Measurements from ENCODE around the gene CAMK2N1. TPM values are rescaled to one million over a fixed set of nuclear protein-coding genes. Genes with fewer than 3 reads are reported as not detected.

The CAMK2N1 gene
- total and polyA plus RNA-seq, 2 of the 13 experiments (the other 11 are each of a cell fraction or from before 2014, with no cell fraction given) = 38.0 to 38.6 TPM

DNA sequence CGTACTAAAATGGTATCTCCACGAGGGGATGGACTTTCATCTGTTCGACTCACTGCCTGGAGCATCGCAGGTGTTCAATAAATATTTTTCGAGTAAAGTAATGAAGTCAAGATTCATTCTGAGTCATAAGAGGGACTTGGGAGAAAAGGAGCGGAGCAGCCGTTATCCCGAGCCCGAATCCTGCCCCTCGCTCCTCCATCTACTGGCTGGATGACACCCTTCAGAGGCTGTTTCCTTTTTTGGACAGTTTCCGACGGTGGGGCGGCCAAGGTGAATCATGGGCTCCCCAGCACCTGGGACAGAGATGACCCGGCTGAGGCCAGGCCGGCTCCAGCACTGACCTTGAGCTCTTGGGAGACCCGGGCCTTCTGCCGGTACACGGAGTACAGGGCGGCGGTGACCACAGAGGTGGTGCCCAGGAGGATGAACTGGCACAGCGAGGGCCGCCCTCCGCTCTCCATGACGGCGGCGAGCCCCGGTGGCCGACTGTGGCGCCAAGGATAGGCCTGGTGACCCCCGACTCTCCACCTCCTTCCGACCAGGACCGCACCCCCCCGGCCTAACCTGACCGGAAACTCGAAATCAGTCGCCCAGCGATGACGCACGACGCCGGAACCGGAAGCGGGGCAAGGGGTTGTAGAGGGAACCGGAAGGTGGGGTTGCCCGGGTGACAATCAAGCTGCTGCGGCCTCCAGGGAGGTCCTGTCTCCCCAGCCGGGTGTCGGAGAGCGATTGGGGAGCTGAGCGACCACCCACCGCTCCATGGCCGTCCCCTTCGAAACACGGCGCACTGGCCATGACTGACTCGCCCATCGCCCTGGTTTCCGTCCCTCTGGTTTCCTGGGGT lies 21.8 kb upstream of the CAMK2N1 start, which contains the start of gene MUL1 (continued):
- TF ChIP-seq ZNF550 (CRISPR knock-in tag; IDR thresholded peaks at IDR 0.05; ENCODE audit: borderline replicate concordance) (peak; percentile 51; the same call in 1 of the 2 replicates), SAFB2 (CRISPR knock-in tag; IDR thresholded peaks at IDR 0.05; ENCODE audit: borderline replicate concordance, low read depth) (peak; percentile 84; the same call in 1 of the 2 replicates), MEIS2 (CRISPR knock-in tag; IDR thresholded peaks at IDR 0.05) (peak; percentile 90), SRF (IDR thresholded peaks at IDR 0.05; ENCODE audit: low read depth, low read length) (peak; percentile 95), YY1 (IDR thresholded peaks at IDR 0.05; ENCODE audit: insufficient read depth, insufficient replicate concordance, low read depth, low read length) (peak; percentile 12), HNF4A (CRISPR knock-in tag; IDR thresholded peaks at IDR 0.05) (peak; percentile 7; the same call in 1 of the 2 replicates), ELF4 (CRISPR knock-in tag; IDR thresholded peaks at IDR 0.05; ENCODE audit: borderline replicate concordance) (peak; percentile 92)
- TF ChIP-seq, protein P1, sequence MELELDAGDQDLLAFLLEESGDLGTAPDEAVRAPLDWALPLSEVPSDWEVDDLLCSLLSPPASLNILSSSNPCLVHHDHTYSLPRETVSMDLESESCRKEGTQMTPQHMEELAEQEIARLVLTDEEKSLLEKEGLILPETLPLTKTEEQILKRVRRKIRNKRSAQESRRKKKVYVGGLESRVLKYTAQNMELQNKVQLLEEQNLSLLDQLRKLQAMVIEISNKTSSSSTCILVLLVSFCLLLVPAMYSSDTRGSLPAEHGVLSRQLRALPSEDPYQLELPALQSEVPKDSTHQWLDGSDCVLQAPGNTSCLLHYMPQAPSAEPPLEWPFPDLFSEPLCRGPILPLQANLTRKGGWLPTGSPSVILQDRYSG (CRISPR knock-in tag; IDR thresholded peaks at IDR 0.05) = 0 out of 2 replicates have a peak, but pooled peaks have one; percentile 81
- TF ChIP-seq, protein P2, sequence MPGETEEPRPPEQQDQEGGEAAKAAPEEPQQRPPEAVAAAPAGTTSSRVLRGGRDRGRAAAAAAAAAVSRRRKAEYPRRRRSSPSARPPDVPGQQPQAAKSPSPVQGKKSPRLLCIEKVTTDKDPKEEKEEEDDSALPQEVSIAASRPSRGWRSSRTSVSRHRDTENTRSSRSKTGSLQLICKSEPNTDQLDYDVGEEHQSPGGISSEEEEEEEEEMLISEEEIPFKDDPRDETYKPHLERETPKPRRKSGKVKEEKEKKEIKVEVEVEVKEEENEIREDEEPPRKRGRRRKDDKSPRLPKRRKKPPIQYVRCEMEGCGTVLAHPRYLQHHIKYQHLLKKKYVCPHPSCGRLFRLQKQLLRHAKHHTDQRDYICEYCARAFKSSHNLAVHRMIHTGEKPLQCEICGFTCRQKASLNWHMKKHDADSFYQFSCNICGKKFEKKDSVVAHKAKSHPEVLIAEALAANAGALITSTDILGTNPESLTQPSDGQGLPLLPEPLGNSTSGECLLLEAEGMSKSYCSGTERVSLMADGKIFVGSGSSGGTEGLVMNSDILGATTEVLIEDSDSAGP (CRISPR knock-in tag; IDR thresholded peaks at IDR 0.05; ENCODE audit: borderline replicate concordance) = peak; percentile 79; the same call in 1 of the 2 replicates
- TF ChIP-seq, protein P3, sequence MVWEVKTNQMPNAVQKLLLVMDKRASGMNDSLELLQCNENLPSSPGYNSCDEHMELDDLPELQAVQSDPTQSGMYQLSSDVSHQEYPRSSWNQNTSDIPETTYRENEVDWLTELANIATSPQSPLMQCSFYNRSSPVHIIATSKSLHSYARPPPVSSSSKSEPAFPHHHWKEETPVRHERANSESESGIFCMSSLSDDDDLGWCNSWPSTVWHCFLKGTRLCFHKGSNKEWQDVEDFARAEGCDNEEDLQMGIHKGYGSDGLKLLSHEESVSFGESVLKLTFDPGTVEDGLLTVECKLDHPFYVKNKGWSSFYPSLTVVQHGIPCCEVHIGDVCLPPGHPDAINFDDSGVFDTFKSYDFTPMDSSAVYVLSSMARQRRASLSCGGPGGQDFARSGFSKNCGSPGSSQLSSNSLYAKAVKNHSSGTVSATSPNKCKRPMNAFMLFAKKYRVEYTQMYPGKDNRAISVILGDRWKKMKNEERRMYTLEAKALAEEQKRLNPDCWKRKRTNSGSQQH (CRISPR knock-in tag; IDR thresholded peaks at IDR 0.05; ENCODE audit: low read depth) = peak; percentile 60; the same call in 1 of the 2 replicates
- TF ChIP-seq, protein P4, sequence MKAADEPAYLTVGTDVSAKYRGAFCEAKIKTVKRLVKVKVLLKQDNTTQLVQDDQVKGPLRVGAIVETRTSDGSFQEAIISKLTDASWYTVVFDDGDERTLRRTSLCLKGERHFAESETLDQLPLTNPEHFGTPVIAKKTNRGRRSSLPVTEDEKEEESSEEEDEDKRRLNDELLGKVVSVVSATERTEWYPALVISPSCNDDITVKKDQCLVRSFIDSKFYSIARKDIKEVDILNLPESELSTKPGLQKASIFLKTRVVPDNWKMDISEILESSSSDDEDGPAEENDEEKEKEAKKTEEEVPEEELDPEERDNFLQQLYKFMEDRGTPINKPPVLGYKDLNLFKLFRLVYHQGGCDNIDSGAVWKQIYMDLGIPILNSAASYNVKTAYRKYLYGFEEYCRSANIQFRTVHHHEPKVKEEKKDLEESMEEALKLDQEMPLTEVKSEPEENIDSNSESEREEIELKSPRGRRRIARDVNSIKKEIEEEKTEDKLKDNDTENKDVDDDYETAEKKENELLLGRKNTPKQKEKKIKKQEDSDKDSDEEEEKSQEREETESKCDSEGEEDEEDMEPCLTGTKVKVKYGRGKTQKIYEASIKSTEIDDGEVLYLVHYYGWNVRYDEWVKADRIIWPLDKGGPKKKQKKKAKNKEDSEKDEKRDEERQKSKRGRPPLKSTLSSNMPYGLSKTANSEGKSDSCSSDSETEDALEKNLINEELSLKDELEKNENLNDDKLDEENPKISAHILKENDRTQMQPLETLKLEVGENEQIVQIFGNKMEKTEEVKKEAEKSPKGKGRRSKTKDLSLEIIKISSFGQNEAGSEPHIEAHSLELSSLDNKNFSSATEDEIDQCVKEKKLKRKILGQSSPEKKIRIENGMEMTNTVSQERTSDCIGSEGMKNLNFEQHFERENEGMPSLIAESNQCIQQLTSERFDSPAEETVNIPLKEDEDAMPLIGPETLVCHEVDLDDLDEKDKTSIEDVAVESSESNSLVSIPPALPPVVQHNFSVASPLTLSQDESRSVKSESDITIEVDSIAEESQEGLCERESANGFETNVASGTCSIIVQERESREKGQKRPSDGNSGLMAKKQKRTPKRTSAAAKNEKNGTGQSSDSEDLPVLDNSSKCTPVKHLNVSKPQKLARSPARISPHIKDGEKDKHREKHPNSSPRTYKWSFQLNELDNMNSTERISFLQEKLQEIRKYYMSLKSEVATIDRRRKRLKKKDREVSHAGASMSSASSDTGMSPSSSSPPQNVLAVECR (CRISPR knock-in tag; IDR thresholded peaks at IDR 0.05; ENCODE audit: borderline replicate concordance) = peak; percentile 98
- TF ChIP-seq, protein P5, sequence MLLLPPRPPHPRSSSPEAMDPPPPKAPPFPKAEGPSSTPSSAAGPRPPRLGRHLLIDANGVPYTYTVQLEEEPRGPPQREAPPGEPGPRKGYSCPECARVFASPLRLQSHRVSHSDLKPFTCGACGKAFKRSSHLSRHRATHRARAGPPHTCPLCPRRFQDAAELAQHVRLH (CRISPR knock-in tag; IDR thresholded peaks at IDR 0.05; ENCODE audit: borderline replicate concordance, low read depth) = peak; percentile 51; the same call in 1 of the 2 replicates
- TF ChIP-seq, protein P6, sequence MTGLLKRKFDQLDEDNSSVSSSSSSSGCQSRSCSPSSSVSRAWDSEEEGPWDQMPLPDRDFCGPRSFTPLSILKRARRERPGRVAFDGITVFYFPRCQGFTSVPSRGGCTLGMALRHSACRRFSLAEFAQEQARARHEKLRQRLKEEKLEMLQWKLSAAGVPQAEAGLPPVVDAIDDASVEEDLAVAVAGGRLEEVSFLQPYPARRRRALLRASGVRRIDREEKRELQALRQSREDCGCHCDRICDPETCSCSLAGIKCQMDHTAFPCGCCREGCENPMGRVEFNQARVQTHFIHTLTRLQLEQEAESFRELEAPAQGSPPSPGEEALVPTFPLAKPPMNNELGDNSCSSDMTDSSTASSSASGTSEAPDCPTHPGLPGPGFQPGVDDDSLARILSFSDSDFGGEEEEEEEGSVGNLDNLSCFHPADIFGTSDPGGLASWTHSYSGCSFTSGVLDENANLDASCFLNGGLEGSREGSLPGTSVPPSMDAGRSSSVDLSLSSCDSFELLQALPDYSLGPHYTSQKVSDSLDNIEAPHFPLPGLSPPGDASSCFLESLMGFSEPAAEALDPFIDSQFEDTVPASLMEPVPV (CRISPR knock-in tag; IDR thresholded peaks at IDR 0.05) = no peak; the same call in 1 of the 2 replicates
- TF ChIP-seq, protein P7, sequence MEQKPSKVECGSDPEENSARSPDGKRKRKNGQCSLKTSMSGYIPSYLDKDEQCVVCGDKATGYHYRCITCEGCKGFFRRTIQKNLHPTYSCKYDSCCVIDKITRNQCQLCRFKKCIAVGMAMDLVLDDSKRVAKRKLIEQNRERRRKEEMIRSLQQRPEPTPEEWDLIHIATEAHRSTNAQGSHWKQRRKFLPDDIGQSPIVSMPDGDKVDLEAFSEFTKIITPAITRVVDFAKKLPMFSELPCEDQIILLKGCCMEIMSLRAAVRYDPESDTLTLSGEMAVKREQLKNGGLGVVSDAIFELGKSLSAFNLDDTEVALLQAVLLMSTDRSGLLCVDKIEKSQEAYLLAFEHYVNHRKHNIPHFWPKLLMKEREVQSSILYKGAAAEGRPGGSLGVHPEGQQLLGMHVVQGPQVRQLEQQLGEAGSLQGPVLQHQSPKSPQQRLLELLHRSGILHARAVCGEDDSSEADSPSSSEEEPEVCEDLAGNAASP (CRISPR knock-in tag; IDR thresholded peaks at IDR 0.05; ENCODE audit: borderline replicate concordance) = peak; percentile 27; the same call in 1 of the 2 replicates
